MG63 (cell line): ENCODE data around the gene CRACR2B. TPM values are rescaled to one million over a fixed set of nuclear protein-coding genes. Genes with fewer than 3 reads are reported as not detected.

Source experiments
- DNase-seq: peaks from one replicate; pipeline ENCODE4 v3.0.0-alpha.2; 2020
- H3K27me3 ChIP-seq: fragments of 250-450 bp; sonication (Bioruptor Pico); 2 replicates; pipeline ENCODE4 v1.5.1; 2020; ENCODE audit warnings: mild to moderate bottlenecking, moderate library complexity
- H3K36me3 ChIP-seq: fragments of 250-450 bp; sonication (Bioruptor Pico); 2 replicates; pipeline ENCODE4 v1.5.1; 2020; ENCODE audit warnings: mild to moderate bottlenecking, moderate library complexity
- H3K4me3 ChIP-seq: fragments of 250-450 bp; sonication (Bioruptor Pico); 2 replicates; pipeline ENCODE4 v1.5.1; 2020; ENCODE audit warnings: mild to moderate bottlenecking, moderate library complexity
- H3K9me3 ChIP-seq: fragments of 250-450 bp; sonication (Bioruptor Pico); 2 replicates; pipeline ENCODE4 v1.5.1; 2020; ENCODE audit warnings: mild to moderate bottlenecking, moderate library complexity
- total RNA-seq: library from RNA; depleted of rRNA; stranded (reverse); fragments of >200 nt; shearing (Covaris generic); gene quantifications from 2 replicates; pipeline ENCODE4 v1.2.3, GENCODE V29; 2014; ENCODE audit warnings: low replicate concordance

CRACR2B gene
- total RNA-seq, 1 experiment from 2014 or later: not detected

- peak; percentile 82 for DNase-seq
- Histone ChIP-seq H3K36me3 (peaks cover 27% of the 10 kb centered on the region), H3K4me3 (peak overlapping the region; percentile 57), H3K27me3 (no peaks in the 10 kb centered on the region), H3K9me3 (no peaks in the 10 kb centered on the region)
Measured at GRCh38 chr11:819943-820649, 7.6 kb upstream of the CRACR2B start.

GRCh38 chr11:820655-821511 is 6.8 kb upstream of the CRACR2B start:
- peak; percentile 94 for DNase-seq
- Histone ChIP-seq H3K9me3 (no peaks in the 10 kb centered on the region), H3K4me3 (peak overlapping the region; percentile 57), H3K27me3 (no peaks in the 10 kb centered on the region), H3K36me3 (peaks cover 25% of the 10 kb centered on the region)

- H3K27me3 ChIP-seq: no peaks in the 10 kb centered on the region
- peaks cover 25% of the 10 kb centered on the region for H3K36me3 ChIP-seq
- peak overlapping the region; percentile 57; the same call in 1 of the 2 replicates for H3K4me3 ChIP-seq
- H3K9me3 ChIP-seq: no peaks in the 10 kb centered on the region
- no peak for DNase-seq
Measured at GRCh38 chr11:821512-822371, 6.0 kb upstream of the CRACR2B start.

- Histone ChIP-seq H3K9me3 (no peaks in the 10 kb centered on the region), H3K27me3 (no peaks in the 10 kb centered on the region), H3K4me3 (no peak overlapping the region), H3K36me3 (peaks cover 25% of the 10 kb centered on the region)
- no peak for DNase-seq
Measured at GRCh38 chr11:823441-824291, 4.1 kb upstream of the CRACR2B start.

- no peak for DNase-seq
- Histone ChIP-seq H3K36me3 (peaks cover 25% of the 10 kb centered on the region), H3K27me3 (no peaks in the 10 kb centered on the region), H3K4me3 (no peak overlapping the region), H3K9me3 (no peaks in the 10 kb centered on the region)
Measured at GRCh38 chr11:824292-824880, 3.3 kb upstream of the CRACR2B start.

GRCh38 chr11:824942-825341 is 2.8 kb upstream of the CRACR2B start:
- H3K27me3 ChIP-seq: no peaks in the 10 kb centered on the region
- H3K4me3 ChIP-seq: no peak overlapping the region
- no peak for DNase-seq
- no peaks in the 10 kb centered on the region for H3K9me3 ChIP-seq
- H3K36me3 ChIP-seq: peaks cover 25% of the 10 kb centered on the region

GRCh38 chr11:825366-826226 is 2.1 kb upstream of the CRACR2B start:
- H3K27me3 ChIP-seq: no peaks in the 10 kb centered on the region
- peaks cover 25% of the 10 kb centered on the region for H3K36me3 ChIP-seq
- no peak overlapping the region for H3K4me3 ChIP-seq
- no peak for DNase-seq
- no peaks in the 10 kb centered on the region for H3K9me3 ChIP-seq

- H3K36me3 ChIP-seq: peaks cover 25% of the 10 kb centered on the region
- H3K4me3 ChIP-seq: no peak overlapping the region
- DNase-seq: no peak
- H3K9me3 ChIP-seq: no peaks in the 10 kb centered on the region
- no peaks in the 10 kb centered on the region for H3K27me3 ChIP-seq
Measured at GRCh38 chr11:826227-826621, 1.5 kb upstream of the CRACR2B start.

- Histone ChIP-seq H3K27me3 (no peaks in the 10 kb centered on the region), H3K4me3 (no peak overlapping the region), H3K9me3 (no peaks in the 10 kb centered on the region), H3K36me3 (peaks cover 20% of the 10 kb centered on the region)
- no peak for DNase-seq
Measured at GRCh38 chr11:826836-827145, 928 bp upstream of the CRACR2B start.

- DNase-seq: no peak
- Histone ChIP-seq H3K9me3 (no peaks in the 10 kb centered on the region), H3K4me3 (no peak overlapping the region), H3K27me3 (no peaks in the 10 kb centered on the region), H3K36me3 (peaks cover 19% of the 10 kb centered on the region)
Measured at GRCh38 chr11:827146-827896, 398 bp upstream of the CRACR2B start.

- no peak overlapping the region for H3K4me3 ChIP-seq
- no peaks in the 10 kb centered on the region for H3K27me3 ChIP-seq
- H3K36me3 ChIP-seq: peaks cover 14% of the 10 kb centered on the region
- DNase-seq: no peak
- no peaks in the 10 kb centered on the region for H3K9me3 ChIP-seq
Measured at GRCh38 chr11:828506-829175, 922 bp downstream of the CRACR2B start.

- H3K36me3 ChIP-seq: peaks cover 15% of the 10 kb centered on the region
- no peaks in the 10 kb centered on the region for H3K9me3 ChIP-seq
- H3K4me3 ChIP-seq: no peak overlapping the region
- H3K27me3 ChIP-seq: no peaks in the 10 kb centered on the region
- DNase-seq: peak; percentile 71
Measured at GRCh38 chr11:829176-829846, 1.6 kb downstream of the CRACR2B start.

GRCh38 chr11:829847-830294 is 2.2 kb downstream of the CRACR2B start:
- Histone ChIP-seq H3K4me3 (no peak overlapping the region), H3K36me3 (peaks cover 18% of the 10 kb centered on the region), H3K27me3 (no peaks in the 10 kb centered on the region), H3K9me3 (no peaks in the 10 kb centered on the region)
- no peak for DNase-seq
